ENCODE data around the gene CEP112. TPM values are rescaled to one million over a fixed set of nuclear protein-coding genes. Genes with fewer than 3 reads are reported as not detected.
A peak's percentile ranks its signal among the peaks of the same experiment; 100 is the strongest.

The CEP112 gene
- total RNA-seq, 4 donors from 2014 or later, result 14.6 to 21.2 (median 20.2) TPM

GRCh38 chr17:65797809-65798208, 394.1 kb downstream of the CEP112 start:
- 62 to 76% methylated on average over 3 of the region's 3 CpGs for WGBS, 2 donors
- intact Hi-C loops (cut with DNase I), result no loop called here
- TF ChIP-seq POLR2A (IDR thresholded peaks at IDR 0.05), result no peak
- TF ChIP-seq, protein P1, sequence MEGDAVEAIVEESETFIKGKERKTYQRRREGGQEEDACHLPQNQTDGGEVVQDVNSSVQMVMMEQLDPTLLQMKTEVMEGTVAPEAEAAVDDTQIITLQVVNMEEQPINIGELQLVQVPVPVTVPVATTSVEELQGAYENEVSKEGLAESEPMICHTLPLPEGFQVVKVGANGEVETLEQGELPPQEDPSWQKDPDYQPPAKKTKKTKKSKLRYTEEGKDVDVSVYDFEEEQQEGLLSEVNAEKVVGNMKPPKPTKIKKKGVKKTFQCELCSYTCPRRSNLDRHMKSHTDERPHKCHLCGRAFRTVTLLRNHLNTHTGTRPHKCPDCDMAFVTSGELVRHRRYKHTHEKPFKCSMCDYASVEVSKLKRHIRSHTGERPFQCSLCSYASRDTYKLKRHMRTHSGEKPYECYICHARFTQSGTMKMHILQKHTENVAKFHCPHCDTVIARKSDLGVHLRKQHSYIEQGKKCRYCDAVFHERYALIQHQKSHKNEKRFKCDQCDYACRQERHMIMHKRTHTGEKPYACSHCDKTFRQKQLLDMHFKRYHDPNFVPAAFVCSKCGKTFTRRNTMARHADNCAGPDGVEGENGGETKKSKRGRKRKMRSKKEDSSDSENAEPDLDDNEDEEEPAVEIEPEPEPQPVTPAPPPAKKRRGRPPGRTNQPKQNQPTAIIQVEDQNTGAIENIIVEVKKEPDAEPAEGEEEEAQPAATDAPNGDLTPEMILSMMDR (IDR thresholded peaks at IDR 0.05), result peak in 3 of 6 experiments; percentile 11 to 19 (median 15)

DNA sequence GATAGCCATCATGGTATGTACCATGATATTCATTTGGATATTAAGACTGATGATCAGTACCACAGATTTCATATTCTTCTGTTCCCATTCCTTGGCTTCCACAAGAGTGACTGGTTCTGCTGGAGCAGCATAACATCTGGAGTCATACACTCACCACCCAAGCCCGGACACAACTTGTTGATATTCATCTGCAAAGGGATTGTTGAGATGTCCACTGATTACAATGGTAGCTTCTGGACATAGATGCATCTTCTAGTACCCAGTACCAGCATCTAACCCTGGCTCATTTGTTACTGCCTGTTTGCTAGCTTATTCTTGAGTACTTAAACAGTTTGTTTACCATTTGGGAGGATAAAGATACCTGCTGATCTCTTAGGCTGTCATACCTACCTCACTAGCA, 394.8 kb downstream of the CEP112 start:
- no peak for DNase-seq
- no peaks in the 10 kb centered on the region for H3K27me3 ChIP-seq
- no peak overlapping the region for H3K27ac ChIP-seq
- WGBS, 2 donors, result 90 to 100% methylated on average over 1 of the region's 1 CpG
- intact Hi-C loops (cut with DNase I), result no loop called here
- no peak for TF ChIP-seq POLR2A (IDR thresholded peaks at IDR 0.05)
- TF ChIP-seq, protein P1 (IDR thresholded peaks at IDR 0.05), result no peak
- no peaks in the 10 kb centered on the region for H3K4me1 ChIP-seq
- no peaks in the 10 kb centered on the region for H3K36me3 ChIP-seq
- no peaks in the 10 kb centered on the region for H3K9me3 ChIP-seq
- H3K4me3 ChIP-seq (replicated peaks in 1 of 3), result no peak overlapping the region

More at GRCh38 chr17:65797809-65798208, 394.1 kb downstream of the CEP112 start:
- Histone ChIP-seq H3K4me3 (replicated peaks in 1 of 3) (no peak overlapping the region), H3K27me3 (no peaks in the 10 kb centered on the region), H3K9me3 (no peaks in the 10 kb centered on the region), H3K36me3 (no peaks in the 10 kb centered on the region), H3K27ac (no peak overlapping the region), H3K4me1 (no peaks in the 10 kb centered on the region)
- peak in 1 of 2 donors; percentile 5 for DNase-seq

DNA sequence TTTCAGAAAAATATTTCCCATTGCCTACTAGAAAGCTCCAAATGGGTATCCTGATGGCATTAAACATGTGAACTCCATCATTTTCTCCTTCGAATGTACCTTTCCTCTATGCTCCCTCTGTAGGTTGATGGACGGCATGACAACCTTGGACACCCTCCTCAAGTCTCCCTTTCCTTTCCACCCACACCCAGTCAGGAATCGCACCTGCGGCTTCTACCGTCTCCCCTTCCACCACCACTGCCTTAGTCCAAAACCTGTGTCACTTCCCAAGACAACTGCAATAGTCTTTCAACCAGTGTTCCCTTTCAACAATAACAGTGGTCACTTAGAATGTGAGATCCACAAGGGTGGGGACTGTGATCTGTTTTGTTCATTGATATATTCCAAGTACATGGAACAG, 397.4 kb downstream of the CEP112 start:
- intact Hi-C loops (cut with DNase I), result loop anchor here (5.0 kb wide), 1 partner anchor 237 kb away; no protein-coding TSS in a partner anchor
- H3K4me3 ChIP-seq (replicated peaks in 1 of 3), result no peak overlapping the region
- H3K4me1 ChIP-seq, result no peaks in the 10 kb centered on the region
- peak in 1 of 2 donors; percentile 19 for DNase-seq
- WGBS, 2 donors, result 58 to 61% methylated on average over 5 of the region's 5 CpGs
- TF ChIP-seq, protein P1 (IDR thresholded peaks at IDR 0.05), result peak in 5 of 6 experiments; percentile 21 to 73 (median 56)
- TF ChIP-seq POLR2A (IDR thresholded peaks at IDR 0.05), result no peak
- no peak overlapping the region for H3K27ac ChIP-seq
- H3K27me3 ChIP-seq, result no peaks in the 10 kb centered on the region
- H3K9me3 ChIP-seq, result no peaks in the 10 kb centered on the region
- H3K36me3 ChIP-seq, result no peaks in the 10 kb centered on the region

DNA sequence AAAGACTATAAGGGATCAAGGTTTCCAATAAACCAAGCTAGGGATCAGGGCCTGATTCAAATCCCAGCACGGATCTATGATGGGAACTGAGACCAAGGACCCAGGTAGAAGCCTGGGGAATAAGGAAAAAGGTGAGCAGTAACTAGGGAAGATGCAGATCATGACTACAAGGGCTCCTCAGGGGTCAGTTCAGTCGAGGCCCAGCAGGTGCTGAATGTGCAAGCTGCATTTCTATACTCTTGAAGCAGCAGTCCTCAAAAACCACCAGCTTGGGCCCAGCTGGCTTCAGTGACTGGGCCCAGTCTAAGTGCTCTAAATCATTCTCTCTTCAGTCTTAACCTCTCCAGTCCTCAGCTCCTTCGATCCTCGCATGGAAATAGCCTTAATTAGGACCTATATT, 401.7 kb downstream of the CEP112 start:
- Histone ChIP-seq H3K4me3 (replicated peaks in 1 of 3) (no peak overlapping the region), H3K27me3 (no peaks in the 10 kb centered on the region), H3K27ac (no peak overlapping the region), H3K9me3 (no peaks in the 10 kb centered on the region), H3K36me3 (no peaks in the 10 kb centered on the region), H3K4me1 (peaks cover 0 to 6% of the 10 kb centered on the region in 2 donors)
- no peak for DNase-seq
- 74 to 79% methylated on average over 4 of the region's 4 CpGs for WGBS, 2 donors
- TF ChIP-seq, protein P1 (IDR thresholded peaks at IDR 0.05), result no peak
- no peak for TF ChIP-seq POLR2A (IDR thresholded peaks at IDR 0.05)
- intact Hi-C loops (cut with DNase I), result loop anchor here (5.0 kb wide), 1 partner anchor 233 kb away; no protein-coding TSS in a partner anchor

- intact Hi-C loops (cut with DNase I), result no loop called here
- no peak overlapping the region for H3K4me3 ChIP-seq (replicated peaks in 1 of 3)
- H3K27ac ChIP-seq, result no peak overlapping the region
- H3K9me3 ChIP-seq, result no peaks in the 10 kb centered on the region
- 93 to 99% methylated on average over 1 of the region's 1 CpG for WGBS, 2 donors
- no peak for TF ChIP-seq POLR2A (IDR thresholded peaks at IDR 0.05)
- TF ChIP-seq, protein P1 (IDR thresholded peaks at IDR 0.05), result no peak
- H3K4me1 ChIP-seq, result peaks cover 15 to 18% of the 10 kb centered on the region in 2 donors
- no peak for DNase-seq
- no peaks in the 10 kb centered on the region for H3K27me3 ChIP-seq
- no peaks in the 10 kb centered on the region for H3K36me3 ChIP-seq
Observed at GRCh38 chr17:65787503-65787902, 404.4 kb downstream of the CEP112 start.
